ENCODE data around the gene FSIP2. TPM values are rescaled to one million over a fixed set of nuclear protein-coding genes. Genes with fewer than 3 reads are reported as not detected.
"Not testable (repeated sequence)": the region's sequence is repeated elsewhere in the genome, so short reads cannot be mapped to it uniquely, and the experiment has no call there.

The FSIP2 gene
- total RNA-seq, 1 donor from 2014 or later, result 1.2 TPM

DNA sequence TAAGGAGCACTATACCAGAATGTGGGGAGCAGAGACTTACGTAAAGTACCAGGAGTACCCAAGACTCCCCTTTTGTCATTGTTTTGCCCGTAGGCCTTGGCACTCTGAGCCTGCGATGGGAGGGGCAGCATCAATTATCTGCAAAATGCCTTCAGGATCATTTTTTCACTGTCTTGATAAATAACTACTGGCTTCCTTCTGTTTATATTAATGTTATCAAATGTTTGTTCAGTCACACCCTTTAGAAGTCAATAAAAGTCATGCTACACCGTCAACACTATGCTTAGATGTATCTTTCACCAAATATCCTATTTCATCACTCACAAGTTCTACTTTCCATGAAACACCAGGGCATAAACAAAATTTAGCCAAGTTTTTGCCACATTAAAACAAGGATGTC, 116.3 kb downstream of the FSIP2 start:
- DNase-seq (ENCODE audit: extremely low spot score in 2 of 2), result no peak
- Histone ChIP-seq H3K36me3 (no peaks in the 10 kb centered on the region), H3K9me3 (no peaks in the 10 kb centered on the region), H3K4me1 (no peaks in the 10 kb centered on the region), H3K4me3 (no peak overlapping the region), H3K27ac (no peak overlapping the region), H3K27me3 (no peaks in the 10 kb centered on the region)
- TF ChIP-seq, protein P1, sequence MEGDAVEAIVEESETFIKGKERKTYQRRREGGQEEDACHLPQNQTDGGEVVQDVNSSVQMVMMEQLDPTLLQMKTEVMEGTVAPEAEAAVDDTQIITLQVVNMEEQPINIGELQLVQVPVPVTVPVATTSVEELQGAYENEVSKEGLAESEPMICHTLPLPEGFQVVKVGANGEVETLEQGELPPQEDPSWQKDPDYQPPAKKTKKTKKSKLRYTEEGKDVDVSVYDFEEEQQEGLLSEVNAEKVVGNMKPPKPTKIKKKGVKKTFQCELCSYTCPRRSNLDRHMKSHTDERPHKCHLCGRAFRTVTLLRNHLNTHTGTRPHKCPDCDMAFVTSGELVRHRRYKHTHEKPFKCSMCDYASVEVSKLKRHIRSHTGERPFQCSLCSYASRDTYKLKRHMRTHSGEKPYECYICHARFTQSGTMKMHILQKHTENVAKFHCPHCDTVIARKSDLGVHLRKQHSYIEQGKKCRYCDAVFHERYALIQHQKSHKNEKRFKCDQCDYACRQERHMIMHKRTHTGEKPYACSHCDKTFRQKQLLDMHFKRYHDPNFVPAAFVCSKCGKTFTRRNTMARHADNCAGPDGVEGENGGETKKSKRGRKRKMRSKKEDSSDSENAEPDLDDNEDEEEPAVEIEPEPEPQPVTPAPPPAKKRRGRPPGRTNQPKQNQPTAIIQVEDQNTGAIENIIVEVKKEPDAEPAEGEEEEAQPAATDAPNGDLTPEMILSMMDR (IDR thresholded peaks at IDR 0.05), result no peak
- TF ChIP-seq POLR2AphosphoS5 (IDR thresholded peaks at IDR 0.05; ENCODE audit: insufficient read depth in 1 of 2, low read depth in 1 of 2) (no peak), POLR2A (IDR thresholded peaks at IDR 0.05) (no peak)
- intact Hi-C loops (cut with DNase I), result no loop called here

DNA sequence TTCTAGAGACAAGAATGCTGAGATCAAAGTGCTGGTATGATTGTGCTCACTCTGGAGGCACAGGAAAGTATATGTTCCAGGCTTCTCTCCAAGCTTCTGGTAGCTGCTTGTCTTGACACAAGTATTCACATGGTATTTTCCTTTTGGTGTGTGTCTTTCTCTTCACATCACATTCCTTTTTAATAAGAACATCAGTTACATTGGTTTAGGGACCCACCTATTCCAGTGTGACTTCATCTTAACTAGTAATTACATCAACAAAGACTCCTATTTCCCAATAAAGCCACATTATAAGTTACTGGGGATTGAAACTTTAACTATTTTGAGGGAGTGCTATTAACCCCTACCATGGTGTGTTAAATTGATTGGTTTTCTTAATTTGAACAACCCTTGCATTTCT, 119.1 kb downstream of the FSIP2 start:
- intact Hi-C loops (cut with DNase I), result no loop called here

DNA sequence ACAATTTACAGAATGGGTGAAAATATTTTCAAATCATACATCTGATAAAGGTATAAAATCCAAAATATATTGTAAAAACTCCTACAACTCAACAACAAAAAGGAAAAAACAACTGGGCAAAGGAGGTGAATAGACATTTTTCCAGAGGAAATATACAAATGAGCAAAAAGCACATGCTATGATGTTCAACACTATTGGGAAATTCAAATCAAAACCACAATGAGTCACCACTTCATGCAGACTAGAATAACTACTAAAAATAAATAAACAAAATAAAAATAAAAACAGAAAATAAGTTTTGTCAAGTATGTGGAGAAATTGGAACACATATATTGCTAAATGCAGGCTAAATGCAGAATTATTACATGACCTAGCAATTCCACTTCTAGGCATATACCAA, 120.9 kb downstream of the FSIP2 start:
- H3K4me1 ChIP-seq, result no peaks in the 10 kb centered on the region
- TF ChIP-seq POLR2AphosphoS5 (IDR thresholded peaks at IDR 0.05; ENCODE audit: insufficient read depth in 1 of 2, low read depth in 1 of 2), result no peak
- no peak for TF ChIP-seq POLR2A (IDR thresholded peaks at IDR 0.05)
- TF ChIP-seq, protein P1 (IDR thresholded peaks at IDR 0.05), result no peak
- no peak overlapping the region for H3K4me3 ChIP-seq

More for the DNA sequence above, 119.1 kb downstream of the FSIP2 start:
- Histone ChIP-seq H3K27me3 (no peaks in the 10 kb centered on the region), H3K4me1 (no peaks in the 10 kb centered on the region), H3K4me3 (no peak overlapping the region), H3K36me3 (no peaks in the 10 kb centered on the region), H3K9me3 (no peaks in the 10 kb centered on the region), H3K27ac (no peak overlapping the region)
- no peak for DNase-seq (ENCODE audit: extremely low spot score in 2 of 2)
- no peak for TF ChIP-seq POLR2AphosphoS5 (IDR thresholded peaks at IDR 0.05; ENCODE audit: insufficient read depth in 1 of 2, low read depth in 1 of 2)

DNA sequence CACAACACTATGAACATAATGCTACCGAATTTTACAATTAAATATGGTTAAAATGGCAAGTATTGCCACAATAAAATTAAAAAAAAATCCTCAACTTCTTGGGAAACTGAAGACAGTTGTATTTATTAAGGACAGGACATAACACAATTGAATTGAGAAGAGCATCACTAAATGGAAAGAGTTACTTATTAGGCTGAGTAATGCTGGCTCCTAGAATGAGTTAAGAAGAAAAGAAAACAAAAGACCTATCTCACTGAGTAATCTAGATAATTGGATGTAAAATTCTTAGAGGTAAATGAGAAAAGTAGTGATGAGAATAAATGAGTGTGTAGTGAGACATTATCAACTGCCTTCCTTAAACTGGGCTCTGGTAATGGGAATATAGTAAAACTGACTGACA, 121.7 kb downstream of the FSIP2 start:
- no peaks in the 10 kb centered on the region for H3K9me3 ChIP-seq
- TF ChIP-seq POLR2A (IDR thresholded peaks at IDR 0.05) (no peak), POLR2AphosphoS5 (IDR thresholded peaks at IDR 0.05; ENCODE audit: insufficient read depth in 1 of 2, low read depth in 1 of 2) (no peak)
- TF ChIP-seq, protein P1 (IDR thresholded peaks at IDR 0.05), result no peak
- intact Hi-C loops (cut with DNase I), result no loop called here
- H3K4me1 ChIP-seq, result no peaks in the 10 kb centered on the region
- H3K36me3 ChIP-seq, result no peaks in the 10 kb centered on the region
- no peak overlapping the region for H3K27ac ChIP-seq
- no peak for DNase-seq (ENCODE audit: extremely low spot score in 2 of 2)
- H3K4me3 ChIP-seq, result no peak overlapping the region
- H3K27me3 ChIP-seq, result no peaks in the 10 kb centered on the region

More for the DNA sequence above, 120.9 kb downstream of the FSIP2 start:
- Histone ChIP-seq H3K27me3 (no peaks in the 10 kb centered on the region), H3K36me3 (no peaks in the 10 kb centered on the region), H3K27ac (no peak overlapping the region), H3K9me3 (no peaks in the 10 kb centered on the region)
- DNase-seq (ENCODE audit: extremely low spot score in 2 of 2), result no peak
- intact Hi-C loops (cut with DNase I), result no loop called here

DNA sequence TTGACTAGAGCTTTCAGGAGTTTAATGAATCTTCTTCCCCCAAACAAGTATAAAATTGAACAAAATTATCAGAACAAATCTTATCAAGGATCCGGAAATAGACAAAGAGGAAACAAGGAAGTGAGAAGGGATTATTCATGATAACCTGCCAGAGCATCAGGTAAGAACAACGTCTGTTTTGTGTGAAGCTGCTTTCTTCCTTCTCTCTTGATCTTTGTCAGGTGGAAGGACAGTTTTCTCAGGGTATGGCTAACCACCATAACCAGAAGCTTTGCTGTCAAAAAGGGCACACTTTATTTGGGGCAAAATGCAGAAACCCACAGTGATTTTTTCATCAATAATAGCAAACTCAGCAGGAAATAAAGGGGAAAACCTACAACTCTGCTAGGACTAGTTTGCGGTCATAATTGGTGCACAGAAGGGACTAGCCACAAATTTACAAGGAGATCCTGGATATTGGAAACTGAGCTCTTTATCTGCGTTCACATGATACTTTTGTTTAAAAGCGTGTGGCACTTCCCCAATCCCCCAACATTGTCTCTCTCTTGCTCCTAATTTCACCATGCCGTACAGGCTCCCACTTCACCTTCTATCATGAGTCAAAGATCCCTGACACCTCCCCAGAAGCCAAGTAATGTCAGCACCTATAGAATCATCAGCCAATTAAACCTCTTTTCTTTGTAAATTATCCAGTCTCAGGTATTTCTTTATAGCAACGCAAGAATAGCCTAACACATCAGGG, 124.2 kb downstream of the FSIP2 start:
- TF ChIP-seq POLR2AphosphoS5 (IDR thresholded peaks at IDR 0.05; ENCODE audit: insufficient read depth in 1 of 2, low read depth in 1 of 2), result no peak
- no peak for TF ChIP-seq POLR2A (IDR thresholded peaks at IDR 0.05)
- TF ChIP-seq, protein P1 (IDR thresholded peaks at IDR 0.05), result no peak
- DNase-seq (ENCODE audit: extremely low spot score in 2 of 2), result no peak
- Histone ChIP-seq H3K4me1 (no peaks in the 10 kb centered on the region), H3K27ac (no peak overlapping the region), H3K9me3 (no peaks in the 10 kb centered on the region), H3K4me3 (no peak overlapping the region), H3K27me3 (no peaks in the 10 kb centered on the region), H3K36me3 (no peaks in the 10 kb centered on the region)
- intact Hi-C loops (cut with DNase I), result no loop called here

DNA sequence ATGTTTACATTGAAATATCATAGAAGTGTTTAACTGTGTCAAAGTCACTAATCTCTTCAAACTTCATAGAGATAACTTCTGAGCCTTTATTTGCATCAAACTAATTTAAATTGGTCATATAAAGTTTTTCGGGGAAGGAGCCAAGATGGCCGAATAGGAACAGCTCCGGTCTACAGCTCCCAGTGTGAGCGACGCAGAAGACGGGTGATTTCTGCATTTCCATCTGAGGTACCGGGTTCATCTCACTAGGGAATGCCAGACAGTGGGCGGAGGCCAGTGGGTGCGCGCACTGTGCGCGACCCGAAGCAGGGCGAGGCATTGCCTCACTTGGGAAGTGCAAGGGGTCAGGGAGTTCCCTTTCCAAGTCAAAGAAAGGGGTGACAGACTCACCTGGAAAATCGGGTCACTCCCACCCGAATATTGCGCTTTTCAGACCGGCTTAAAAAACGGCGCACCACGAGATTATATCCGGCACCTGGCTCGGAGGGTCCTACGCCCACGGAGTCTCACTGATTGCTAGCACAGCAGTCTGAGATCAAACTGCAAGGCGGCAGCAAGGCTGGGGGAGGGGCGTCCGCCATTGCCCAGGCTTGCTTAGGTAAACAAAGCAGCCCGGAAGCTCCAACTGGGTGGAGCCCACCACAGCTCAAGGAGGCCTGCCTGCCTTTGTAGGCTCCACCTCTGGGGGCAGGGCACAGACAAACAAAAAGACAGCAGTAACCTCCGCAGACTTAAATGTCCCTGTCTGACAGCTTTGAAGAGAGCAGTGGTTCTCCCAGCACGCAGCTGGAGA, 126.1 kb downstream of the FSIP2 start:
- H3K36me3 ChIP-seq; intact Hi-C loops (cut with DNase I); H3K27ac ChIP-seq; DNase-seq (ENCODE audit: extremely low spot score in 2 of 2); H3K4me3 ChIP-seq; H3K27me3 ChIP-seq; H3K9me3 ChIP-seq; H3K4me1 ChIP-seq: not testable (repeated sequence)
